K562 (cell line): ENCODE results near the gene MYB. TPM values are rescaled to one million over a fixed set of nuclear protein-coding genes. Genes with fewer than 3 reads are reported as not detected.
A peak's percentile ranks its signal among the peaks of the same experiment; 100 is the strongest.

Experiments
- ARHGAP35 ChIP-seq: fragments of 450-650 bp; IDR thresholded peaks from 2 replicates; pipeline ENCODE4 v1.6.1; 2018; ENCODE audit not compliant: partially characterized antibody
- CBX8 ChIP-seq: fragments of 200-600 bp; sonication (generic); IDR thresholded peaks from 2 replicates; pipeline ENCODE4 v1.6.1; 2012; ENCODE audit warnings: borderline replicate concordance, mixed run types, low read depth, mild to moderate bottlenecking, moderate library complexity, mixed read lengths, low read length, control low read depth, inconsistent platforms; ENCODE audit not compliant: poor library complexity, severe bottlenecking; ENCODE audit errors: extremely low read depth
- CCNT2 ChIP-seq: IDR thresholded peaks from 2 replicates; pipeline ENCODE4 v1.6.1; 2011; ENCODE audit warnings: borderline replicate concordance, low read depth, mild to moderate bottlenecking, moderate library complexity, mixed read lengths, low read length; ENCODE audit not compliant: insufficient read length; ENCODE audit errors: extremely low read depth
- HCFC1 ChIP-seq: IDR thresholded peaks from 2 replicates; pipeline ENCODE4 v1.6.1; 2012; ENCODE audit warnings: low read depth, low read length, improper control_type of control experiment
- HDAC3 ChIP-seq: fragments of 450-650 bp; IDR thresholded peaks from 2 replicates; pipeline ENCODE4 v1.6.1; 2018; ENCODE audit warnings: borderline replicate concordance, mild to moderate bottlenecking, moderate library complexity; ENCODE audit not compliant: partially characterized antibody
- HEY1 ChIP-seq: fragments of 250-450 bp; sonication (Bioruptor Pico); IDR thresholded peaks from 2 replicates; pipeline ENCODE4 v1.5.0; 2020; ENCODE audit warnings: mild to moderate bottlenecking, moderate library complexity, borderline replicate concordance
- L3MBTL2 ChIP-seq: fragments of 450-650 bp; IDR thresholded peaks from 2 replicates; pipeline ENCODE4 v1.6.1; 2016; ENCODE audit warnings: mild to moderate bottlenecking, moderate library complexity
- MED1 ChIP-seq: sonication (generic); formaldehyde crosslinking; IDR thresholded peaks from 2 replicates; pipeline ENCODE4 v1.8.1; 2023; ENCODE audit warnings: missing genetic modification reagents, borderline replicate concordance
- NR2C1 ChIP-seq, 2 experiments: fragments of 450-650 bp; IDR thresholded peaks; 2 replicates each; pipeline ENCODE4 v1.6.1; 2017; ENCODE audit warnings: mild to moderate bottlenecking in 2 of 2, antibody characterized with exemption in 1 of 2, inconsistent platforms in 1 of 2, missing compliant biosample characterization in 1 of 2, missing genetic modification characterization in 1 of 2
- SMARCB1 ChIP-seq: IDR thresholded peaks from 2 replicates; pipeline ENCODE4 v1.6.1; 2011; ENCODE audit warnings: improper control_type of control experiment, low read depth; ENCODE audit not compliant: insufficient read length
- TAF9B ChIP-seq: fragments of 450-650 bp; IDR thresholded peaks from 2 replicates; pipeline ENCODE4 v1.6.1; 2018; ENCODE audit warnings: mild to moderate bottlenecking; ENCODE audit not compliant: partially characterized antibody
- TAL1 ChIP-seq: fragments of 450-650 bp; IDR thresholded peaks from 2 replicates; pipeline ENCODE4 v1.6.1; 2016; ENCODE audit warnings: mild to moderate bottlenecking
- TBL1XR1 ChIP-seq, 2 experiments: IDR thresholded peaks; 2 replicates each; pipeline ENCODE4 v1.6.1; 2012; ENCODE audit warnings: improper control_type of control experiment in 2 of 2, low read length in 2 of 2, mild to moderate bottlenecking in 1 of 2
- ZC3H4 ChIP-seq: sonication (generic); formaldehyde crosslinking; IDR thresholded peaks from 2 replicates; pipeline ENCODE4 v1.9.0; 2021; ENCODE audit warnings: missing genetic modification reagents, borderline replicate concordance
- ZNF12 ChIP-seq: sonication (generic); formaldehyde crosslinking; IDR thresholded peaks from 2 replicates; pipeline ENCODE4 v1.4.0; 2020; ENCODE audit warnings: mild to moderate bottlenecking, missing genetic modification reagents
- ZNF780A ChIP-seq: fragments of 250-450 bp; sonication (Bioruptor Pico); IDR thresholded peaks from 2 replicates; pipeline ENCODE4 v1.5.0; 2021; ENCODE audit warnings: mild to moderate bottlenecking
- ZNF79 ChIP-seq: fragments of 250-450 bp; sonication (Bioruptor Pico); IDR thresholded peaks from 2 replicates; pipeline ENCODE4 v1.4.0; 2020; ENCODE audit warnings: low read depth, mild to moderate bottlenecking, moderate library complexity
- polyA plus RNA-seq, 8 experiments: library from polyadenylated mRNA; depleted of rRNA in 4 of 8; stranded (reverse) in 5 of 8; unstranded in 3 of 8; fragments of >200 nt; fragmentation: Nextera tagmentation in 2 of 8; fragmentation: Illumina TruSeq in 1 of 8; extraction: Ambion mirVana in 2 of 8; extraction: Trizol in 1 of 8; gene quantifications; 2 replicates each; pipeline versions ENCODE4 v1.2.1 to v1.2.3, GENCODE V29; 2011 to 2014; ENCODE audit warnings: inconsistent platforms in 1 of 8, missing spikeins in 1 of 8
- total RNA-seq, 7 experiments: library from RNA; depleted of rRNA in 6 of 7; stranded (reverse); fragments of >200 nt in 6 of 7; fragmentation: Illumina TruSeq in 2 of 7; extraction: Trizol in 2 of 7; gene quantifications; 2 replicates each; pipeline versions ENCODE4 v1.2.1 to v1.2.3, GENCODE V29; 2011 to 2021; ENCODE audit warnings: low replicate concordance in 1 of 7
- TF ChIP-seq, protein P1 (sequence below): fragments of 450-650 bp; IDR thresholded peaks from 2 replicates; pipeline ENCODE4 v1.6.1; 2016
- TF ChIP-seq, protein P2 (sequence below): fragments of 250-450 bp; sonication (Bioruptor Pico); IDR thresholded peaks from 2 replicates; pipeline ENCODE4 v1.8.0; 2022; ENCODE audit warnings: inconsistent platforms
- TF ChIP-seq, protein P3 (sequence below): fragments of 450-650 bp; IDR thresholded peaks from 2 replicates; pipeline ENCODE4 v1.6.1; 2016; ENCODE audit warnings: missing biosample characterization, missing genetic modification characterization
- TF ChIP-seq, protein P4 (sequence below): sonication (generic); formaldehyde crosslinking; IDR thresholded peaks from 2 replicates; pipeline ENCODE4 v1.8.0; 2022; ENCODE audit warnings: mild to moderate bottlenecking, missing genetic modification reagents

The MYB gene
- total and polyA plus RNA-seq, 9 of the 15 experiments (the other 6 are each of a cell fraction or from before 2014, with no cell fraction given) = 35.8 to 218 (median 140) TPM

DNA sequence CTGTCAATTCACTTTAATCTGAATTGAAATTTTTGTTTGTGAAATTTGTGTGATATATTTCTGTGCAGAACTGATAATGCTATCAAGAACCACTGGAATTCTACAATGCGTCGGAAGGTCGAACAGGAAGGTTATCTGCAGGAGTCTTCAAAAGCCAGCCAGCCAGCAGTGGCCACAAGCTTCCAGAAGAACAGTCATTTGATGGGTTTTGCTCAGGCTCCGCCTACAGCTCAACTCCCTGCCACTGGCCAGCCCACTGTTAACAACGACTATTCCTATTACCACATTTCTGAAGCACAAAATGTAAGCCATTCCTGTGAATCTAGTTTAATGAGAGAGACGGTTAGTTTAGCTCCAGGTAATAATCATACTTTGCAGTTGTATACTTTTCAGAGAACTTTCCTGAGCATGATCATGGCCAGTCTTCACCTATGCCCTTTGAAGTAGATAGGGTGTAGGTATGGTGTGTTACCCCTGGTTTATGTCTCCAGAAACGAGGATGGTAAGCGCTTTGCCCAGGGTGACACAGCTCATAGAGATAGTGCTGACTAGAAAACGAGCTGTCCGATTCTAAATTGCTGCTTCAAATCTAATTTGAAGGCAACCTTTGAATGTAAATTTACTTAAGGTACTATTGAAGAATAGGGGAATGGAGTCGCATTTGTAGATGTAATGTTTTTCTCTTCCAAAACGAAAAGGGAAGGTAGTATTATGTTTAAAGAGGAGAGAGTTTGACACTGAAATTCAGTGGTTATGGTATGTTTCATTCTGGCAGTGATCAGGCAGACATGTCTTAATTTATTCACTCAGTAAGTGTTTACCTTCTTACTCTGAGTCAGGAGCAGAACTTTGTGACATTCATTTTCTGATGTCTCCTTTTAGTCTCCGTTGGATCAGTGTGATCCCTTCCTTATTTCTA, 11.4 kb downstream of the MYB start (continued):
- TF ChIP-seq HDAC3 (no peak), HEY1 (CRISPR knock-in tag) (no peak), TAF9B (no peak), ARHGAP35 (no peak), NR2C1 (IDR thresholded peaks at IDR 0.05) (no peak), NR2C1 (tag; IDR thresholded peaks at IDR 0.05) (peak; percentile 49; the same call in 1 of the 2 replicates), CBX8 (no peak), L3MBTL2 (peak; percentile 65), ZC3H4 (CRISPR knock-in tag) (no peak), MED1 (no peak), ZNF12 (CRISPR knock-in tag) (no peak), SMARCB1 (no peak), HCFC1 (no peak), CCNT2 (peak; percentile 51), ZNF780A (CRISPR knock-in tag) (peak; percentile 57; the same call in 1 of the 2 replicates), ZNF79 (CRISPR knock-in tag) (0 out of 2 replicates have a peak, but pooled peaks have one; percentile 0), TAL1 (peak; percentile 3; the same call in 1 of the 2 replicates), TBL1XR1 (IDR thresholded peaks at IDR 0.05; ENCODE audit: low read length in 2 of 2) (no peak)
- TF ChIP-seq, protein P1, sequence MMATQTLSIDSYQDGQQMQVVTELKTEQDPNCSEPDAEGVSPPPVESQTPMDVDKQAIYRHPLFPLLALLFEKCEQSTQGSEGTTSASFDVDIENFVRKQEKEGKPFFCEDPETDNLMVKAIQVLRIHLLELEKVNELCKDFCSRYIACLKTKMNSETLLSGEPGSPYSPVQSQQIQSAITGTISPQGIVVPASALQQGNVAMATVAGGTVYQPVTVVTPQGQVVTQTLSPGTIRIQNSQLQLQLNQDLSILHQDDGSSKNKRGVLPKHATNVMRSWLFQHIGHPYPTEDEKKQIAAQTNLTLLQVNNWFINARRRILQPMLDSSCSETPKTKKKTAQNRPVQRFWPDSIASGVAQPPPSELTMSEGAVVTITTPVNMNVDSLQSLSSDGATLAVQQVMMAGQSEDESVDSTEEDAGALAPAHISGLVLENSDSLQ = 0 out of 2 replicates have a peak, but pooled peaks have one; percentile 4
- TF ChIP-seq, protein P2, sequence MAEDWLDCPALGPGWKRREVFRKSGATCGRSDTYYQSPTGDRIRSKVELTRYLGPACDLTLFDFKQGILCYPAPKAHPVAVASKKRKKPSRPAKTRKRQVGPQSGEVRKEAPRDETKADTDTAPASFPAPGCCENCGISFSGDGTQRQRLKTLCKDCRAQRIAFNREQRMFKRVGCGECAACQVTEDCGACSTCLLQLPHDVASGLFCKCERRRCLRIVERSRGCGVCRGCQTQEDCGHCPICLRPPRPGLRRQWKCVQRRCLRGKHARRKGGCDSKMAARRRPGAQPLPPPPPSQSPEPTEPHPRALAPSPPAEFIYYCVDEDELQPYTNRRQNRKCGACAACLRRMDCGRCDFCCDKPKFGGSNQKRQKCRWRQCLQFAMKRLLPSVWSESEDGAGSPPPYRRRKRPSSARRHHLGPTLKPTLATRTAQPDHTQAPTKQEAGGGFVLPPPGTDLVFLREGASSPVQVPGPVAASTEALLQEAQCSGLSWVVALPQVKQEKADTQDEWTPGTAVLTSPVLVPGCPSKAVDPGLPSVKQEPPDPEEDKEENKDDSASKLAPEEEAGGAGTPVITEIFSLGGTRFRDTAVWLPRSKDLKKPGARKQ (CRISPR knock-in tag) = 0 out of 2 replicates have a peak, but pooled peaks have one; percentile 34
- TF ChIP-seq, protein P3, sequence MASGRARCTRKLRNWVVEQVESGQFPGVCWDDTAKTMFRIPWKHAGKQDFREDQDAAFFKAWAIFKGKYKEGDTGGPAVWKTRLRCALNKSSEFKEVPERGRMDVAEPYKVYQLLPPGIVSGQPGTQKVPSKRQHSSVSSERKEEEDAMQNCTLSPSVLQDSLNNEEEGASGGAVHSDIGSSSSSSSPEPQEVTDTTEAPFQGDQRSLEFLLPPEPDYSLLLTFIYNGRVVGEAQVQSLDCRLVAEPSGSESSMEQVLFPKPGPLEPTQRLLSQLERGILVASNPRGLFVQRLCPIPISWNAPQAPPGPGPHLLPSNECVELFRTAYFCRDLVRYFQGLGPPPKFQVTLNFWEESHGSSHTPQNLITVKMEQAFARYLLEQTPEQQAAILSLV = no peak
- TF ChIP-seq, protein P4, sequence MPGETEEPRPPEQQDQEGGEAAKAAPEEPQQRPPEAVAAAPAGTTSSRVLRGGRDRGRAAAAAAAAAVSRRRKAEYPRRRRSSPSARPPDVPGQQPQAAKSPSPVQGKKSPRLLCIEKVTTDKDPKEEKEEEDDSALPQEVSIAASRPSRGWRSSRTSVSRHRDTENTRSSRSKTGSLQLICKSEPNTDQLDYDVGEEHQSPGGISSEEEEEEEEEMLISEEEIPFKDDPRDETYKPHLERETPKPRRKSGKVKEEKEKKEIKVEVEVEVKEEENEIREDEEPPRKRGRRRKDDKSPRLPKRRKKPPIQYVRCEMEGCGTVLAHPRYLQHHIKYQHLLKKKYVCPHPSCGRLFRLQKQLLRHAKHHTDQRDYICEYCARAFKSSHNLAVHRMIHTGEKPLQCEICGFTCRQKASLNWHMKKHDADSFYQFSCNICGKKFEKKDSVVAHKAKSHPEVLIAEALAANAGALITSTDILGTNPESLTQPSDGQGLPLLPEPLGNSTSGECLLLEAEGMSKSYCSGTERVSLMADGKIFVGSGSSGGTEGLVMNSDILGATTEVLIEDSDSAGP = peak; percentile 27; the same call in 1 of the 2 replicates
